Germinal center (tissue), 1 donor: ENCODE data around the gene TRIML2.

ENCODE experiments used
- DNase-seq: peaks from one replicate; pipeline ENCODE4 v3.0.0; 2012; ENCODE audit warnings: mixed read lengths, low spot score

Gene TRIML2

DNA sequence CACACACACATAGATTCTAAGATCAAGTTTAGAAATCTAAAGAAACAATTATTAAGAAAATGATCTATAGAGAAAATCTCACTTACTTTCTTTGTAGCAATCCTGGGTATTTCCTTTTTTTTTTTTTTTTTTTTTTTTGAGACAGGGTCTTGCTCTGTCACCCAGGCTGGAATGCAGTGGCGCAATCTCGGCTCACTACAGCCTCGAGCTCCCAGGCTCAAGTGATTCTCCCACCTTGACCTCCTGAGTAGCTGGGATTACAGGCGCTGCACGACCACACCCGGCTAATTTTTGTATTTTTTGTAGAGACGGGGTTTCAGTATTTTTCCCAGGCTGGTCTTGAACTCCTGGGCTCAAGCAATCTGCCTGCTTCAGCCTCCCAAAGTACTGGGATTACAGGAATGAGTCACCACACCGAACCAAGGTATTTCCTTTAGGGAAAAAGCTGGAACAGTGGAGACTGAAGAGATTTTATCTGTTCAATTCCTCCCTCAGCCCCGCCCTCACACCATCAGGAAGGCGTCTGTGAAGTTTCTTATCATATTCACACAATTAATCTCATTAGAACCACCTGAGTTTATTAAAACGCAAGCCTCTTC is at the start of gene TRIML2:
TSS of gene TRIML2 (minus strand) at position 447 of the 599 bp plus-strand sequence. CDS start 4,235 bp downstream, outside the sequence.
- DNase-seq, result no peak

- no peak for DNase-seq
Observed at GRCh38 chr4:188158336-188158735, 48.9 kb upstream of the TRIML2 start.

- no peak for DNase-seq
Observed at GRCh38 chr4:188154668-188155405, 45.4 kb upstream of the TRIML2 start.

DNA sequence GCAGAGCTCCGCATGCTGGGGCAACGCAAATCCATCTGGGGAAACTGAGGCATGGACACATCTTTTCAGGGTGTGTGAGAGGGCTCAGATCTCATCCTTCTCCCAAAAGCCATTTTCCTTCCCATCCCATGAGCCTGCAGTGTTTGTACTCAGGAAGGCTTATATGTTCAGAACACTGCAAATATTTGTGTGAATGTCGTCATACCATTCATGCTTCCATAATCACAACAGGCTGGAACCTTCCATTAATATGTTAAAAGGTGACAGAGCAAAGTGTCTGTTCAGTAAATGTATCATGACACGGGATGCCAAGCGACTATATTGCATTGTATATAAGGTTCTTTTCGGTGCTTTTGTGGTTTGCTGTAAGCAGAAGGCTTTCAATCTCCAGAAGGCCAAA is 38.4 kb upstream of the TRIML2 start:
- no peak for DNase-seq

GRCh38 chr4:188147176-188147575 is 37.8 kb upstream of the TRIML2 start:
- DNase-seq, result no peak

DNA sequence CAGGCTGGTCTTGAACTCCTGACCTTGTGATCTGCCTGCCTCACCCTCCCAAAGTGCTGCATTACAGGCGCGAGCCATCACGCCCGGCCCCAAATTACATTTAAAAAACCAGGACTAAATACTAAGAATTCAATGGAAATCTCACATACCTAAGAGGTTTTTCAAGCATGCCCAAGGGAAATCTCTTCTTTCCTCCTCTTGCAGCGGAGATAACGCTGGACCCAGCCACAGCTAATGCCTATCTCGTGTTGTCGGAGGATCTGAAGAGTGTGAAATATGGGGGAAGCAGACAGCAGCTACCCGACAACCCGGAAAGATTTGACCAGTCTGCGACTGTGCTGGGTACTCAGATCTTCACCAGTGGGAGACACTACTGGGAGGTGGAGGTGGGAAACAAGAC is 37.2 kb upstream of the TRIML2 start:
- no peak for DNase-seq

DNA sequence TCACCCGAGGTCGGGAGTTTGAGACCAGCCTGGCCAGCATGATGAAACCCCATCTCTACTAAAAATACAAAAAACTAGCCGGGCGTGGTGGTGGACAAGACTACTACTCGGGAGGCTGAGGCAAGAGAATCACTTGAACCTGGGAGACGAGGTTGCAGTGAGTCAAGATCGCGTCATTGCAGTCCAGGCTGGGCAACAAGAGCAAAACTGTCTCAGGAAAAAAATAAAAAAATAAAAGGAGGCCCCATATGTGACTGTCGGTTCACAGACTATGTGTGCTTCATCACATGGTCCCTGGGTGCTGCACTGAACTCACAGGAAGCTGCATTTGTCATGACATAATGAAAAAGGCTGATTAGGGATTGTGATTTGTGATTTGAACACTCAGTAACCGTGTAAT is 36.2 kb upstream of the TRIML2 start:
- DNase-seq, result no peak

DNA sequence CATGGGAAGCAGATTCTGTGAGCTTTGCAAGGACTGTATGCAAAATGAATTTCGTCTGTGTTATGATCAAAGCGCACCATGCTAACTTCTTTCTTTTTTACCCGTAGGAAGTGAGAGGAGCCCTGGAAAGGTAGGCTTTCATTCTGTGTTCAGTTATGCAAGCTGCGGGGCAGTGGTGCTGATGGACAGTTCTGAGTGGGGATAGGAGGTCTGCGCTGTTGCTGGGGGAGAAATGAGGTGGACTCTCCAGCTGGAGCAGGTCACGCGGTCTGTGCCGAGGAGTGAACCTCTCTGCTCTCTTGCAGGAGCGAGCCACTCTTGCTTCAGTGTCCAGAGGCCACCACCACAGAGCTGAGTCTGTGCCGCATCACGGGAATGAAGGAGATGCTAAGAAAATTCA is 34.3 kb upstream of the TRIML2 start:
- no peak for DNase-seq

- no peak for DNase-seq
Observed at GRCh38 chr4:188139671-188140070, 30.3 kb upstream of the TRIML2 start.

DNA sequence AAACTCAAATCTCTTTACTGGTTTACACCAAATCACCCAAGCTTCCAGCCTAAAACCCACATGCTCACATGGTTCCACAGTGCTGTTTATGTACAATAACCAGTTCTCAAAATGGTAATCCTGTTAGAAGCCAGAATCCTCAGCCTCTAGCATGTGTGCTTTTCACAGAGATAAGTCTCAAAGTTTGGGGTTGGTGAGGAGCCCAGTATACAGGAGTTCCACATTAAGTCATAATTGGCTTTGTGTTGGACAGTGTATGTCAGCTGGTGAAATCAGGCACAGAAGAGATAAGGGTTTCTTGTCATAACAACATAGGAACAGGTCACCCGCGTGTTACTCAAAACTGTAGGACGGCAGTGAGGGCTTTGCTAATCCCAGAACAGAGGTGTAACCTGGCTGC is 29.7 kb upstream of the TRIML2 start, which contains the start of gene TRIML1:
TSS of gene TRIML1 (plus strand) at position 301 of the 400 bp plus-strand sequence. CDS start 118 bp downstream, outside the sequence.
- no peak for DNase-seq

GRCh38 chr4:188138227-188138626 is 28.8 kb upstream of the TRIML2 start:
- DNase-seq, result no peak

GRCh38 chr4:188132232-188132631 is 22.8 kb upstream of the TRIML2 start:
- DNase-seq, result no peak

DNA sequence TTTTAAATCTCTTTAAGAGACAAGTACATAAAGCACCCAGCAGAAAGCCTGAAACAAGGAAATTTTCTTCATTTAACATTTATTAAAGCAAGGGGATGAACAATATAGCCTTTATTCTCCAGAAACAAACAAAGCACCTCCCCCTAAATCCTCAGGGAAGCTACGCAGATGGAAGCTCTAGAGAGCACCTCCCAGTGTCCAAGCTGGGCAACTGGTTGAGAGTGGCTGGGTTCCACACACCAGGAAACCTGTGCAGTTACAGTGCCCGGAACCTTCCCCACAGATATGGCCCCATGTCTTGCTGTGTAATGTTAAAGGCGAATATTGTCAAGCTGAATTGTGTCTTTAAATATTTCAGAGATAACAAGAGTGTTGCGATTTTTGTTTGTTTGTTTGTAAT is 21.0 kb upstream of the TRIML2 start:
- no peak for DNase-seq

- no peak for DNase-seq
Observed at GRCh38 chr4:188127214-188127874, 17.9 kb upstream of the TRIML2 start.

DNA sequence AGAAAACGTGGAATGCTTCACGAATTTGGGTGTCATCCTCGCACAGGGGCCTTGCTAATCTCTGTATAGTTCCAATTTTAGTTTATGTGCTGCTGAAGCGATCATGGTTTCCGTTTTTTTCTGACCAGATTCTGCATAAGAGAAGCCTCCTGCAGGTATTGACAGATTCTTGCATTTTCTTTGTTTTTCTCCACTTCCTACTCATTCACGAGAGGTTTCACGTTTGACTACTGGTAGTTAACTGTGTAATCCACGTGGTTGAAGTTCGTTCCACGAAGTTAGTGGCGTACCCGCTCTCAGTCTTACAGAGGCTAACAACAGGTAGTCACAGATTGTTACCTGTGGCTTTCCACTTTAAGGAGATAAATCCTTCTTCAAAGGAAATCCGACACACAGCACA is 12.1 kb upstream of the TRIML2 start:
- DNase-seq, result no peak

GRCh38 chr4:188117631-188118324 is 8.4 kb upstream of the TRIML2 start:
- DNase-seq, result no peak

GRCh38 chr4:188113156-188113555 is 3.8 kb upstream of the TRIML2 start:
- DNase-seq, result no peak

DNA sequence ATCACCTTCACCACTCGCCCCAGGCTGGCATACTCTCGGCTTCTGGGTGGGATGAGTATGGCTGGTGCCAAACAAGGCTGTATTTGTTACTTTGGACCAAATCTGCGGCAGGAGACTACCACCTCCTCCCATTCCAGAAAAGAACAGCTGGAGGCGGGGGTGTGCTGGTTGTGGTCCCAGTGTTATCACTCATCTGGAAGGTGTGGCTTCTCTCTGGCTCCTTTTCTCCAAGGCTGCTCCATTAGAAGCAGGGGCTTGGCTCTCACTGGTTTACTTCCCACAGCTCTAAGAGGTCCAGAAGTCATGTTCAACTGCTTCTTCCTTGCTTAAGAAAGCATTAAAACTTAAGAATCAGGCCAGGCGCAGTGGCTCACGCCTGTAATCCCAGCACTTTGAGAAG is 2.6 kb upstream of the TRIML2 start:
- DNase-seq, result no peak

DNA sequence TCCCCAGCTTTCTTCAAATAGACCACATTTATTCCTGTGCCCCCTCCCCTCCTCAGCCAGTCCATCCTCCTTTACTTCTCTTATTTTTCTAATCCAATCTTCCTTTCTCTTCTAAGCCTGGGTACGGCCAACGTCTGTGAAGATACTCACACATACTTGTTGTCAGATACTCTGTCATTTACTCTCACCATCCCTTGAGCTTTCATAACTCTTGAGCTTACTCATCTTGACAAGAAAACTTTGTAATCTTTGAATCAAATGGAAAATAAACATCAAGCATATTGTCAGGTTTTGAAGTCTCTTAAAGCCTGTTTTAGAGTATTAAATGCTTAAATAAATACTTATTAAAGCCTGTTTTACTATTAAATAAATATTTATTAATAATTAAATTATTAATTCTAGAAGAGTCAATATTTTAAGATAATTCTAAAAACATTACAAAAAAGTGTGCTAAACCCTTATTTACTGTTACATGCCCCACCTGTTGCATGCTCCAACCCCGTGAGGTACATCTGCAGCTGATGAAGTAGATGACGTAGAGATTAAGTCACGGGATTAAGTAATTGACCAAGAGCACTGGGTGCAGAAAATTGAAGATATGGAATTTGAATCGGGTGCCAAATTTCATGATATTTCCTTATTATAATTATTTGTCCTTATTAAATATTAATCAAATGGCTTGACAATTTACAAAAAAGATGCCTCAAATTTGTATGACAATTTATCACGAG is 1.5 kb upstream of the TRIML2 start:
- no peak for DNase-seq

DNA sequence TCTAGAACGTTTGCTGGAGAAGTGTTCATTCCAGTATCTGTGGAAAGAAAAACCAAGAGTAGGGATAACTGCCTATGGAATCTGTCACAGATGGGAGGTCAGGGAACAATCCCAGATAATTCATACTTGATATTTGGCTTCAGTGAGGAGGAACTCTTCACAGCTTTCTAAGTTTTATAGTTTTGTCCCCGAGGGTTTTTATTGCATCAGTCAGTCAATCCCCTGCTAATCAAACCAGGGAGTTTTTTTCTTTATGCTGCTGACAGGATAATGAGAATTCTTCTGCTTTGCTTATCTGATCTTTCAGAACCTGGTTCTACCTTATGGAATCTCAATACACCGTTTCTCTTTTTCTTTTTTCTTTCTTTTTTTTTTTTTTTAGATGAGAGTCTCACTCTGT is 633 bp upstream of the TRIML2 start:
- DNase-seq, result no peak

GRCh38 chr4:188107931-188108843 is 1.2 kb downstream of the TRIML2 start:
- no peak for DNase-seq
